Peyer's patch (tissue), 4 donors: Measurements from ENCODE around the gene MCF2L.

Source experiments
- CTCF ChIP-seq, 6 experiments: fragments of 450-650 bp in 4 of 6; fragments of 200-600 bp in 2 of 6; sonication (generic) in 1 of 6; IDR thresholded peaks; one replicate each; pipeline ENCODE4 v1.5.1; 2017 to 2019; ENCODE audit warnings: antibody characterized with exemption in 6 of 6, mild to moderate bottlenecking in 3 of 6, moderate library complexity in 1 of 6
- POLR2A ChIP-seq, 2 donors: fragments of 450-650 bp; IDR thresholded peaks; one replicate each; pipeline ENCODE4 v1.5.1; 2017; ENCODE audit warnings: antibody characterized with exemption in 2 of 2, mild to moderate bottlenecking in 2 of 2, moderate library complexity in 2 of 2

GRCh38 chr13:113084094-113084942 lies 115.3 kb downstream of the MCF2L start:
- TF ChIP-seq CTCF (IDR thresholded peaks at IDR 0.05) (no peak), POLR2A (IDR thresholded peaks at IDR 0.05) (no peak)
